ENCODE data around the gene HSPA14.

DNA sequence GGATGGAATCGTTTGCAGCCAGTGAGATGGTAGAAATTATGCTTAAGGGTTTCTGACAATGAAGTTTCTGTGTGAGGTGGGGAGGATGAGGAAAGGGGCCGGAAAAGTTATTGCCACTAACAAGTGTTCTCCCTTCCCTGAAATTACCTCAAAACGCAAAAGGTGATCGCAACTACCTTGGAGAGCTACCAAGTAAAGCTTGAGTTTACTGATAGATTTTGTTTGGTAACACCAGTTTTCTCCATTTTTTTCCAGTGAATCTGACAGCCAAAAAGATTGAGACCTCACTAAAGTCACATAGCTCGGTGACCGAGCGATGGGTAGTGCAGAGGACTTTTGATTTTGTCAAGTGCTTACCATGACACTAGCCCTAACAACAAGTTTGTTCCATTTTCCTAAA, 42.1 kb downstream of the HSPA14 start:
- TF ChIP-seq, protein P1, sequence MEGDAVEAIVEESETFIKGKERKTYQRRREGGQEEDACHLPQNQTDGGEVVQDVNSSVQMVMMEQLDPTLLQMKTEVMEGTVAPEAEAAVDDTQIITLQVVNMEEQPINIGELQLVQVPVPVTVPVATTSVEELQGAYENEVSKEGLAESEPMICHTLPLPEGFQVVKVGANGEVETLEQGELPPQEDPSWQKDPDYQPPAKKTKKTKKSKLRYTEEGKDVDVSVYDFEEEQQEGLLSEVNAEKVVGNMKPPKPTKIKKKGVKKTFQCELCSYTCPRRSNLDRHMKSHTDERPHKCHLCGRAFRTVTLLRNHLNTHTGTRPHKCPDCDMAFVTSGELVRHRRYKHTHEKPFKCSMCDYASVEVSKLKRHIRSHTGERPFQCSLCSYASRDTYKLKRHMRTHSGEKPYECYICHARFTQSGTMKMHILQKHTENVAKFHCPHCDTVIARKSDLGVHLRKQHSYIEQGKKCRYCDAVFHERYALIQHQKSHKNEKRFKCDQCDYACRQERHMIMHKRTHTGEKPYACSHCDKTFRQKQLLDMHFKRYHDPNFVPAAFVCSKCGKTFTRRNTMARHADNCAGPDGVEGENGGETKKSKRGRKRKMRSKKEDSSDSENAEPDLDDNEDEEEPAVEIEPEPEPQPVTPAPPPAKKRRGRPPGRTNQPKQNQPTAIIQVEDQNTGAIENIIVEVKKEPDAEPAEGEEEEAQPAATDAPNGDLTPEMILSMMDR (IDR thresholded peaks at IDR 0.05; ENCODE audit: low read length) = no peak
- no peak for TF ChIP-seq EZH2 (optimal IDR thresholded peaks at IDR 0.05; ENCODE audit: low read depth, low read length)
